ENCODE measurements around the gene C4orf50. TPM values are rescaled to one million over a fixed set of nuclear protein-coding genes. Genes with fewer than 3 reads are reported as not detected.
A peak's percentile ranks its signal among the peaks of the same experiment; 100 is the strongest.
"Not testable (repeated sequence)": the region's sequence is repeated elsewhere in the genome, so short reads cannot be mapped to it uniquely, and the experiment has no call there.

Gene C4orf50
- total RNA-seq, 1 donor from 2014 or later = 0.09 TPM

- Histone ChIP-seq H3K36me3 (no peaks in the 10 kb centered on the region), H3K4me3 (no peak overlapping the region), H3K4me1 (no peaks in the 10 kb centered on the region), H3K27me3 (ENCODE audit: low read depth) (peaks cover 12% of the 10 kb centered on the region), H3K9me3 (no peaks in the 10 kb centered on the region), H3K27ac (no peak overlapping the region)
- TF ChIP-seq CTCF (IDR thresholded peaks at IDR 0.05) = peak; percentile 92
- no peak for DNase-seq
- ATAC-seq = peak; percentile 63 to 75
- intact Hi-C loops (cut with DNase I) = no loop called here
Measured at GRCh38 chr4:5998333-5998936, 19.8 kb downstream of the C4orf50 start.

GRCh38 chr4:5996641-5997040, 21.6 kb downstream of the C4orf50 start:
- H3K4me3 ChIP-seq = no peak overlapping the region
- H3K9me3 ChIP-seq = no peaks in the 10 kb centered on the region
- H3K4me1 ChIP-seq = no peaks in the 10 kb centered on the region
- intact Hi-C loops (cut with DNase I) = no loop called here
- H3K36me3 ChIP-seq = no peaks in the 10 kb centered on the region
- no peak for TF ChIP-seq CTCF (IDR thresholded peaks at IDR 0.05)
- no peak for DNase-seq
- H3K27me3 ChIP-seq (ENCODE audit: low read depth) = peaks cover 12% of the 10 kb centered on the region
- no peak for ATAC-seq
- no peak overlapping the region for H3K27ac ChIP-seq

- no peak for TF ChIP-seq CTCF (IDR thresholded peaks at IDR 0.05)
- H3K27me3 ChIP-seq (ENCODE audit: low read depth) = peaks cover 12% of the 10 kb centered on the region
- no peak overlapping the region for H3K27ac ChIP-seq
- no peak overlapping the region for H3K4me3 ChIP-seq
- intact Hi-C loops (cut with DNase I) = no loop called here
- DNase-seq (no peak), ATAC-seq (no peak)
- H3K4me1 ChIP-seq = no peaks in the 10 kb centered on the region
- H3K36me3 ChIP-seq = no peaks in the 10 kb centered on the region
- no peaks in the 10 kb centered on the region for H3K9me3 ChIP-seq
Measured at GRCh38 chr4:5995901-5996623, 22.2 kb downstream of the C4orf50 start.

GRCh38 chr4:5993876-5994811, 24.1 kb downstream of the C4orf50 start:
- ATAC-seq (no peak), DNase-seq (no peak)

GRCh38 chr4:5993346-5993745, 24.9 kb downstream of the C4orf50 start:
- DNase-seq; H3K27ac ChIP-seq; H3K9me3 ChIP-seq; H3K27me3 ChIP-seq (ENCODE audit: low read depth); H3K36me3 ChIP-seq; H3K4me3 ChIP-seq; H3K4me1 ChIP-seq; intact Hi-C loops (cut with DNase I); ATAC-seq: not testable (repeated sequence)

More at GRCh38 chr4:5993876-5994811, 24.1 kb downstream of the C4orf50 start:
- intact Hi-C loops (cut with DNase I) = no loop called here
- no peak for TF ChIP-seq CTCF (IDR thresholded peaks at IDR 0.05)
- Histone ChIP-seq H3K27ac (no peak overlapping the region), H3K36me3 (no peaks in the 10 kb centered on the region), H3K4me1 (no peaks in the 10 kb centered on the region), H3K27me3 (ENCODE audit: low read depth) (peaks cover 11% of the 10 kb centered on the region), H3K4me3 (no peak overlapping the region), H3K9me3 (no peaks in the 10 kb centered on the region)
